ENCODE measurements around the gene RDH5.
A peak's percentile ranks its signal among the peaks of the same experiment; 100 is the strongest.

DNA sequence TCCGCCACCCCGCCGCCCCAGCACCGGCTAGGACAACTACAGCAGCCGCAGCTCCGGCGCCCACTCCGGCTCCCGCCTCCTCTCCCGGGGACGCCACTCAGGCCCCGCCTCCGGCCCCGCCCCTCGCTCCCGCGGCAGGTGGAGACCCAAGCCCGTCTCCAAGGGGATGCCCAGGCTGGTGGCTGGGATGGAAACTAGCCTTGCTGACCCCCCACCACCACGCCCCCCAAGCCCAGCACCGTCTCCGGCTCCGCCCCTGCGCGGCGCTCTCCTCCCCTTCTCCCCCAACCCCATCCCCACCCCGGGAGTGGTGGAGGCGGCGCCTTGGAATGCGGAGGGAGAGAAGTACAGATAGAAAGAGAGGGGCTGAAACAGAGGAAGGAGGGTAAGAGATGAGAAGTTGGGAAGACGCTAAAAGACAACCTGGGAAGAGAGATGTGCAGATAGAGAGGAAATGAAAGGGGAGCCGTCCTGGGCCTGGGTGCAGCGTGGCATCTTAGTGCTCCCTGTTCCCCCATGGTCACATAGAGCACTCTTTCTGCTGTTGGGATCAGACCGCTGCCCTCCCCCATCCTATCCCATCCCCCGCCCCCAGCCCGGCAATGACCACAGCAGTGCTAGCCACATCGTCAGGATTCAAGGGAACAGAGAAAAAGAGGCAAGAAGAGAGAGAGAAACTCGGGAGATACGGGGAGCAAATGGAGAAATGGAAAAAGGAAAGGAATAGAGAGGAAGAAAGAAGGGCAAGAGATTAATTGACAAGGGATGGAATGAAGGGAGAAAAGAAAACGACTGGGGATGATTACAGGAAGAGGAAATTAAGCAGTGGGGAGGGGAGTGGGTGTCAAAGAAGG is 12.1 kb upstream of the RDH5 start, which contains the start of gene ITGA7:
- TF ChIP-seq, protein P1, sequence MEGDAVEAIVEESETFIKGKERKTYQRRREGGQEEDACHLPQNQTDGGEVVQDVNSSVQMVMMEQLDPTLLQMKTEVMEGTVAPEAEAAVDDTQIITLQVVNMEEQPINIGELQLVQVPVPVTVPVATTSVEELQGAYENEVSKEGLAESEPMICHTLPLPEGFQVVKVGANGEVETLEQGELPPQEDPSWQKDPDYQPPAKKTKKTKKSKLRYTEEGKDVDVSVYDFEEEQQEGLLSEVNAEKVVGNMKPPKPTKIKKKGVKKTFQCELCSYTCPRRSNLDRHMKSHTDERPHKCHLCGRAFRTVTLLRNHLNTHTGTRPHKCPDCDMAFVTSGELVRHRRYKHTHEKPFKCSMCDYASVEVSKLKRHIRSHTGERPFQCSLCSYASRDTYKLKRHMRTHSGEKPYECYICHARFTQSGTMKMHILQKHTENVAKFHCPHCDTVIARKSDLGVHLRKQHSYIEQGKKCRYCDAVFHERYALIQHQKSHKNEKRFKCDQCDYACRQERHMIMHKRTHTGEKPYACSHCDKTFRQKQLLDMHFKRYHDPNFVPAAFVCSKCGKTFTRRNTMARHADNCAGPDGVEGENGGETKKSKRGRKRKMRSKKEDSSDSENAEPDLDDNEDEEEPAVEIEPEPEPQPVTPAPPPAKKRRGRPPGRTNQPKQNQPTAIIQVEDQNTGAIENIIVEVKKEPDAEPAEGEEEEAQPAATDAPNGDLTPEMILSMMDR (IDR thresholded peaks at IDR 0.05; ENCODE audit: poor library complexity, severe bottlenecking) = no peak
- TF ChIP-seq EZH2 (IDR thresholded peaks at IDR 0.05; ENCODE audit: borderline replicate concordance, insufficient read depth, low read length, poor library complexity, severe bottlenecking) = no peak
- TF ChIP-seq POLR2AphosphoS5 (IDR thresholded peaks at IDR 0.05) = peak; percentile 22
- no peak for TF ChIP-seq MXI1 (conservative IDR thresholded peaks at IDR 0.05; ENCODE audit: poor library complexity, severe bottlenecking)
- TF ChIP-seq, protein P2, sequence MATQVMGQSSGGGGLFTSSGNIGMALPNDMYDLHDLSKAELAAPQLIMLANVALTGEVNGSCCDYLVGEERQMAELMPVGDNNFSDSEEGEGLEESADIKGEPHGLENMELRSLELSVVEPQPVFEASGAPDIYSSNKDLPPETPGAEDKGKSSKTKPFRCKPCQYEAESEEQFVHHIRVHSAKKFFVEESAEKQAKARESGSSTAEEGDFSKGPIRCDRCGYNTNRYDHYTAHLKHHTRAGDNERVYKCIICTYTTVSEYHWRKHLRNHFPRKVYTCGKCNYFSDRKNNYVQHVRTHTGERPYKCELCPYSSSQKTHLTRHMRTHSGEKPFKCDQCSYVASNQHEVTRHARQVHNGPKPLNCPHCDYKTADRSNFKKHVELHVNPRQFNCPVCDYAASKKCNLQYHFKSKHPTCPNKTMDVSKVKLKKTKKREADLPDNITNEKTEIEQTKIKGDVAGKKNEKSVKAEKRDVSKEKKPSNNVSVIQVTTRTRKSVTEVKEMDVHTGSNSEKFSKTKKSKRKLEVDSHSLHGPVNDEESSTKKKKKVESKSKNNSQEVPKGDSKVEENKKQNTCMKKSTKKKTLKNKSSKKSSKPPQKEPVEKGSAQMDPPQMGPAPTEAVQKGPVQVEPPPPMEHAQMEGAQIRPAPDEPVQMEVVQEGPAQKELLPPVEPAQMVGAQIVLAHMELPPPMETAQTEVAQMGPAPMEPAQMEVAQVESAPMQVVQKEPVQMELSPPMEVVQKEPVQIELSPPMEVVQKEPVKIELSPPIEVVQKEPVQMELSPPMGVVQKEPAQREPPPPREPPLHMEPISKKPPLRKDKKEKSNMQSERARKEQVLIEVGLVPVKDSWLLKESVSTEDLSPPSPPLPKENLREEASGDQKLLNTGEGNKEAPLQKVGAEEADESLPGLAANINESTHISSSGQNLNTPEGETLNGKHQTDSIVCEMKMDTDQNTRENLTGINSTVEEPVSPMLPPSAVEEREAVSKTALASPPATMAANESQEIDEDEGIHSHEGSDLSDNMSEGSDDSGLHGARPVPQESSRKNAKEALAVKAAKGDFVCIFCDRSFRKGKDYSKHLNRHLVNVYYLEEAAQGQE (IDR thresholded peaks at IDR 0.05; ENCODE audit: borderline replicate concordance) = no peak
- TF ChIP-seq EP300 (conservative IDR thresholded peaks at IDR 0.05; ENCODE audit: poor library complexity, severe bottlenecking) = no peak
- no peak for TF ChIP-seq RAD21 (conservative IDR thresholded peaks at IDR 0.05)
- TF ChIP-seq SMC3 (conservative IDR thresholded peaks at IDR 0.05; ENCODE audit: poor library complexity) = no peak

Data from neural cell (in vitro differentiated cells).